Subcutaneous preadipocyte (primary cell): ENCODE data around the gene SLC4A5. TPM values are rescaled to one million over a fixed set of nuclear protein-coding genes. Genes with fewer than 3 reads are reported as not detected.

ENCODE experiments used
- small RNA-seq: library from RNA; depleted of rRNA; stranded (forward); fragments of <200 nt; gene quantifications from one replicate; pipeline ENCODE3, GENCODE V24; 2012
- total RNA-seq: library from RNA; depleted of rRNA; stranded (reverse); fragments of >200 nt; gene quantifications from 2 replicates; pipeline ENCODE4 v1.2.3, GENCODE V29; 2012

Gene SLC4A5
- total RNA-seq, result under 0.01 and 1.5 TPM in 2 replicates

GRCh38 chr2:74343316-74343715 lies at the start of gene SLC4A5:
TSS of gene SLC4A5 (minus strand) at chr2:74343416. CDS start at chr2:74315023, 28,393 bp downstream.

GRCh38 chr2:74379851-74380789 lies 36.9 kb upstream of the SLC4A5 start, which contains the start of gene DCTN1:
TSS of gene DCTN1 (minus strand) at chr2:74380311. CDS start at chr2:74380037, 274 bp downstream.

GRCh38 chr2:74198461-74199274 lies 144.5 kb downstream of the SLC4A5 start, which contains the start of gene MTHFD2:
TSS of gene MTHFD2 (plus strand) at chr2:74198615. CDS start at chr2:74198642, 27 bp downstream.

GRCh38 chr2:74178211-74179062 lies 164.8 kb downstream of the SLC4A5 start, which contains the start of gene MOB1A:
TSS of gene MOB1A (minus strand) at chr2:74178879. CDS start at chr2:74178674, 205 bp downstream.

Small RNAs within 50 kb of the gene (small RNA-seq; reads per million reads assigned to genes)
- gene RNU6-542P, result not detected
- not detected for gene TAF13P2

Other genes with a start within 250 kb of the SLC4A5 start
- gene BOLA3, start 195.5 kb downstream of the SLC4A5 start, total RNA-seq, result 41.1 and 55.1 TPM in 2 replicates
- 77.2 and 88.6 TPM in 2 replicates for gene MOB1A, start 164.5 kb downstream of the SLC4A5 start, total RNA-seq
- 75.7 and 86.0 TPM in 2 replicates for gene MTHFD2, start 144.8 kb downstream of the SLC4A5 start, total RNA-seq
- 108 and 112 TPM in 2 replicates for gene DCTN1, start 36.9 kb upstream of the SLC4A5 start, total RNA-seq
- 0.98 and 1.1 TPM in 2 replicates for gene C2orf81, start 78.2 kb upstream of the SLC4A5 start, total RNA-seq
- 71.7 and 76.4 TPM in 2 replicates for gene WDR54, start 78.3 kb upstream of the SLC4A5 start, total RNA-seq
- 9.6 and 11.0 TPM in 2 replicates for gene RTKN, start 98.5 kb upstream of the SLC4A5 start, total RNA-seq
- gene INO80B, start 111.7 kb upstream of the SLC4A5 start, total RNA-seq, result 11.4 and 11.5 TPM in 2 replicates
- gene WBP1, start 115.0 kb upstream of the SLC4A5 start, total RNA-seq, result 22.0 and 25.6 TPM in 2 replicates
- gene MOGS, start 122.0 kb upstream of the SLC4A5 start, total RNA-seq, result 31.2 and 48.1 TPM in 2 replicates
- 19.9 and 30.9 TPM in 2 replicates for gene MRPL53, start 129.3 kb upstream of the SLC4A5 start, total RNA-seq
- 22.4 and 34.0 TPM in 2 replicates for gene CCDC142, start 139.6 kb upstream of the SLC4A5 start, total RNA-seq
- gene TTC31, start 139.7 kb upstream of the SLC4A5 start, total RNA-seq, result 12.9 and 16.0 TPM in 2 replicates
- 3.3 and 3.9 TPM in 2 replicates for gene LBX2, start 156.2 kb upstream of the SLC4A5 start, total RNA-seq
- 16.2 and 22.4 TPM in 2 replicates for gene PCGF1, start 164.3 kb upstream of the SLC4A5 start, total RNA-seq
- gene TLX2, start 171.0 kb upstream of the SLC4A5 start, total RNA-seq, result under 0.01 TPM in 1 of 2 replicates, not detected in the other
- not detected in 2 replicates for gene DQX1, start 182.8 kb upstream of the SLC4A5 start, total RNA-seq
- 103 and 105 TPM in 2 replicates for gene AUP1, start 186.3 kb upstream of the SLC4A5 start, total RNA-seq
- gene HTRA2, start 186.5 kb upstream of the SLC4A5 start, total RNA-seq, result 48.5 and 52.8 TPM in 2 replicates
- 2.2 and 3.7 TPM in 2 replicates for gene LOXL3, start 210.5 kb upstream of the SLC4A5 start, total RNA-seq
- gene DOK1, start 211.3 kb upstream of the SLC4A5 start, total RNA-seq, result 14.7 and 15.6 TPM in 2 replicates